ENCODE data around the gene HTR3E. TPM values are rescaled to one million over a fixed set of nuclear protein-coding genes. Genes with fewer than 3 reads are reported as not detected.

Gene HTR3E
- total RNA-seq, 1 experiment from 2014 or later = not detected

DNA sequence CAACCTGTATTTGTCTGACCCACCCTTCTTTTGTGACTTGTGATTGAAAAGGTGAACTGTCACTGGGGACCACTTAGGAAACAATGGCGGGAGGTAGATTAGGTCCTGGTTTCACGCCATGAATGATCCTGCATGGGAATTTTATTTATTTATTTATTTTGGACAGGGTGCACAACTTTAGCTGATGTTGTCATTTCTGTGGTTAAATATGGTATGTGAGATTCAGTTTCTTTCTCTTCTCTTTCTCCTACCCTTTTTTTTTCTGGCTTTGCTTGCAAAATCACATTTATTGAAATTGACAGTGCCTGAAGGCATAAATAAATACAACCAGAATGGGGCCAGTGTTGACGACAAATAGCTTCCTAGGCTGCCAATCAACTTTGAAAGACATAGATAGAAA, 18.0 kb upstream of the HTR3E start:
- H3K9ac ChIP-seq (ENCODE audit: low read length) = no peak overlapping the region
- H3K9me2 ChIP-seq (replicated peaks; ENCODE audit: low read length) = no peaks in the 10 kb centered on the region
- ChIA-PET POLR2A (ENCODE audit: unreplicated experiment) (no interaction called here), CTCF (no interaction called here)
- no peaks in the 10 kb centered on the region for H3K36me3 ChIP-seq (ENCODE audit: low read depth, low read length)
- H3K9me3 ChIP-seq (ENCODE audit: low read length) = no peaks in the 10 kb centered on the region
- no TSS peak for BruUV-seq (replicated peaks)
- no peaks in the 10 kb centered on the region for H3K79me2 ChIP-seq (ENCODE audit: low read length)
- H3F3A ChIP-seq (ENCODE audit: low read length, unreplicated experiment) = no peaks in the 10 kb centered on the region
- no peak overlapping the region for H3K4me3 ChIP-seq (ENCODE audit: low read length)
- H3K4me1 ChIP-seq (ENCODE audit: insufficient read depth, low read length) = no peaks in the 10 kb centered on the region
- intact Hi-C loops (cut with micrococcal nuclease) = no loop called here
- no peaks in the 10 kb centered on the region for H4K20me1 ChIP-seq (ENCODE audit: low read length)
- no peaks in the 10 kb centered on the region for H3K27me3 ChIP-seq (ENCODE audit: low read length)
- no peak for ATAC-seq
- TF ChIP-seq, protein P1, sequence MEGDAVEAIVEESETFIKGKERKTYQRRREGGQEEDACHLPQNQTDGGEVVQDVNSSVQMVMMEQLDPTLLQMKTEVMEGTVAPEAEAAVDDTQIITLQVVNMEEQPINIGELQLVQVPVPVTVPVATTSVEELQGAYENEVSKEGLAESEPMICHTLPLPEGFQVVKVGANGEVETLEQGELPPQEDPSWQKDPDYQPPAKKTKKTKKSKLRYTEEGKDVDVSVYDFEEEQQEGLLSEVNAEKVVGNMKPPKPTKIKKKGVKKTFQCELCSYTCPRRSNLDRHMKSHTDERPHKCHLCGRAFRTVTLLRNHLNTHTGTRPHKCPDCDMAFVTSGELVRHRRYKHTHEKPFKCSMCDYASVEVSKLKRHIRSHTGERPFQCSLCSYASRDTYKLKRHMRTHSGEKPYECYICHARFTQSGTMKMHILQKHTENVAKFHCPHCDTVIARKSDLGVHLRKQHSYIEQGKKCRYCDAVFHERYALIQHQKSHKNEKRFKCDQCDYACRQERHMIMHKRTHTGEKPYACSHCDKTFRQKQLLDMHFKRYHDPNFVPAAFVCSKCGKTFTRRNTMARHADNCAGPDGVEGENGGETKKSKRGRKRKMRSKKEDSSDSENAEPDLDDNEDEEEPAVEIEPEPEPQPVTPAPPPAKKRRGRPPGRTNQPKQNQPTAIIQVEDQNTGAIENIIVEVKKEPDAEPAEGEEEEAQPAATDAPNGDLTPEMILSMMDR (conservative IDR thresholded peaks at IDR 0.05; ENCODE audit: low read depth, low read length) = no peak
- TF ChIP-seq EZH2phosphoT487 (IDR thresholded peaks at IDR 0.05; ENCODE audit: borderline replicate concordance, low read length) = no peak
- TF ChIP-seq EZH2 (IDR thresholded peaks at IDR 0.05; ENCODE audit: low read length, unreplicated experiment) = no peak
- no peak overlapping the region for H3K27ac ChIP-seq (ENCODE audit: low read length)
- DNase-seq = no peak
- H3K4me2 ChIP-seq (ENCODE audit: low read length) = no peak overlapping the region
- H2AFZ ChIP-seq (ENCODE audit: low read length) = no peak overlapping the region

- DNase-seq = no peak
- Histone ChIP-seq H3K27me3 (ENCODE audit: low read length) (no peaks in the 10 kb centered on the region), H3K4me2 (ENCODE audit: low read length) (no peak overlapping the region), H2AFZ (ENCODE audit: low read length) (no peak overlapping the region), H3K36me3 (ENCODE audit: low read depth, low read length) (no peaks in the 10 kb centered on the region), H3K4me3 (ENCODE audit: low read length) (no peak overlapping the region), H4K20me1 (ENCODE audit: low read length) (no peaks in the 10 kb centered on the region), H3K9me2 (replicated peaks; ENCODE audit: low read length) (no peaks in the 10 kb centered on the region), H3F3A (ENCODE audit: low read length, unreplicated experiment) (no peaks in the 10 kb centered on the region), H3K4me1 (ENCODE audit: insufficient read depth, low read length) (no peaks in the 10 kb centered on the region), H3K79me2 (ENCODE audit: low read length) (no peaks in the 10 kb centered on the region), H3K27ac (ENCODE audit: low read length) (no peak overlapping the region), H3K9me3 (ENCODE audit: low read length) (no peaks in the 10 kb centered on the region), H3K9ac (ENCODE audit: low read length) (no peak overlapping the region)
- TF ChIP-seq EZH2phosphoT487 (IDR thresholded peaks at IDR 0.05; ENCODE audit: borderline replicate concordance, low read length) (no peak), EZH2 (IDR thresholded peaks at IDR 0.05; ENCODE audit: low read length, unreplicated experiment) (no peak)
- TF ChIP-seq, protein P1 (conservative IDR thresholded peaks at IDR 0.05; ENCODE audit: low read depth, low read length) = no peak
- BruUV-seq (replicated peaks) = no TSS peak
- CTCF ChIA-PET = no interaction called here
- POLR2A ChIA-PET (ENCODE audit: unreplicated experiment) = no interaction called here
- intact Hi-C loops (cut with micrococcal nuclease) = no loop called here
- no peak for ATAC-seq
These were observed 15.6 kb upstream of the HTR3E start for GRCh38 chr3:184081116-184081830.

DNA sequence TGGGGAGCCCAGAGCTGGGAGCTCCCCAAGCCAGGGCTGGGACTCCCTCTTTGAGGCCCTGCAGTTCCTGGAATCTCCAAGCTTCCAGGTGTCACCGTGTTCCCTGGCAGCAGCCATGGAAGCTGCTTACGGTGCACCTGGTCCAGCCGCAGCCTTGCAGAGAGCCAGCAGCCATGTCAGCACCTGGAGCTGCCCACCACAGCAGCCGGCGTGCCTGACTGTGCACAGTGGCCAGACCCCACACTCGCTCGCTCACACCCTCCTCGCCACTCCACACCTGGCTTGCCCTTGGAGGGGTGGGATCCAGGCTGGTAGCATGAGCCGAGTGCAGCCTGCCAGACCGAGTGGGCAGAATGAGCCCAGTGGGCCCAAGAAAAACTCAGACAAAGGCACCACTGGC, 14.8 kb upstream of the HTR3E start:
- no TSS peak for BruUV-seq (replicated peaks)
- no peaks in the 10 kb centered on the region for H3K79me2 ChIP-seq (ENCODE audit: low read length)
- H3K27ac ChIP-seq (ENCODE audit: low read length) = no peak overlapping the region
- no peaks in the 10 kb centered on the region for H3K4me1 ChIP-seq (ENCODE audit: insufficient read depth, low read length)
- intact Hi-C loops (cut with micrococcal nuclease) = no loop called here
- H3K36me3 ChIP-seq (ENCODE audit: low read depth, low read length) = no peaks in the 10 kb centered on the region
- CTCF ChIA-PET = no interaction called here
- DNase-seq (no peak), ATAC-seq (no peak)
- no peaks in the 10 kb centered on the region for H3K27me3 ChIP-seq (ENCODE audit: low read length)
- H3K4me3 ChIP-seq (ENCODE audit: low read length) = no peak overlapping the region
- no peak overlapping the region for H2AFZ ChIP-seq (ENCODE audit: low read length)
- no peaks in the 10 kb centered on the region for H3K9me2 ChIP-seq (replicated peaks; ENCODE audit: low read length)
- POLR2A ChIA-PET (ENCODE audit: unreplicated experiment) = no interaction called here
- no peak overlapping the region for H3K9ac ChIP-seq (ENCODE audit: low read length)
- no peaks in the 10 kb centered on the region for H3F3A ChIP-seq (ENCODE audit: low read length, unreplicated experiment)
- H3K4me2 ChIP-seq (ENCODE audit: low read length) = no peak overlapping the region
- no peaks in the 10 kb centered on the region for H4K20me1 ChIP-seq (ENCODE audit: low read length)
- H3K9me3 ChIP-seq (ENCODE audit: low read length) = no peaks in the 10 kb centered on the region
- no peak for TF ChIP-seq EZH2phosphoT487 (IDR thresholded peaks at IDR 0.05; ENCODE audit: borderline replicate concordance, low read length)
- TF ChIP-seq, protein P1 (conservative IDR thresholded peaks at IDR 0.05; ENCODE audit: low read depth, low read length) = no peak
- no peak for TF ChIP-seq EZH2 (IDR thresholded peaks at IDR 0.05; ENCODE audit: low read length, unreplicated experiment)

Data from PC-3 (cell line).